Measurements from ENCODE around the gene AP4S1.

AP4S1 gene

GRCh38 chr14:30990770-30991169, 34.7 kb upstream of the AP4S1 start:
- H3K27ac ChIP-seq (ENCODE audit: extremely low read depth, low read depth, low read length), result no peak overlapping the region
- TF ChIP-seq ZNF501 (tag by site-specific recombination; IDR thresholded peaks at IDR 0.05) (no peak), BCL11A (tag by site-specific recombination; IDR thresholded peaks at IDR 0.05; ENCODE audit: low read depth) (no peak), REPIN1 (tag by site-specific recombination; IDR thresholded peaks at IDR 0.05; ENCODE audit: low read depth) (no peak), TRIM28 (IDR thresholded peaks at IDR 0.05; ENCODE audit: borderline replicate concordance, low read length) (no peak), ZNF157 (tag by site-specific recombination; IDR thresholded peaks at IDR 0.05) (no peak), ZNF555 (tag by site-specific recombination; conservative IDR thresholded peaks at IDR 0.05) (no peak), ZNF514 (tag by site-specific recombination; IDR thresholded peaks at IDR 0.05) (no peak), GFI1B (tag by site-specific recombination; IDR thresholded peaks at IDR 0.05) (no peak), ZNF639 (tag by site-specific recombination; IDR thresholded peaks at IDR 0.05) (no peak), ZNF37A (tag by site-specific recombination; IDR thresholded peaks at IDR 0.05) (no peak), REST (tag by site-specific recombination; IDR thresholded peaks at IDR 0.05) (no peak), ZNF324 (tag by site-specific recombination; IDR thresholded peaks at IDR 0.05) (no peak), ZNF658 (tag by site-specific recombination; IDR thresholded peaks at IDR 0.05) (no peak), SALL2 (tag by site-specific recombination; IDR thresholded peaks at IDR 0.05; ENCODE audit: borderline replicate concordance) (no peak), ZNF148 (tag by site-specific recombination; IDR thresholded peaks at IDR 0.05; ENCODE audit: borderline replicate concordance) (no peak), OSR2 (tag by site-specific recombination; IDR thresholded peaks at IDR 0.05) (no peak), ZNF354C (tag by site-specific recombination; IDR thresholded peaks at IDR 0.05; ENCODE audit: borderline replicate concordance, low read depth) (no peak)
- TF ChIP-seq, protein P1, sequence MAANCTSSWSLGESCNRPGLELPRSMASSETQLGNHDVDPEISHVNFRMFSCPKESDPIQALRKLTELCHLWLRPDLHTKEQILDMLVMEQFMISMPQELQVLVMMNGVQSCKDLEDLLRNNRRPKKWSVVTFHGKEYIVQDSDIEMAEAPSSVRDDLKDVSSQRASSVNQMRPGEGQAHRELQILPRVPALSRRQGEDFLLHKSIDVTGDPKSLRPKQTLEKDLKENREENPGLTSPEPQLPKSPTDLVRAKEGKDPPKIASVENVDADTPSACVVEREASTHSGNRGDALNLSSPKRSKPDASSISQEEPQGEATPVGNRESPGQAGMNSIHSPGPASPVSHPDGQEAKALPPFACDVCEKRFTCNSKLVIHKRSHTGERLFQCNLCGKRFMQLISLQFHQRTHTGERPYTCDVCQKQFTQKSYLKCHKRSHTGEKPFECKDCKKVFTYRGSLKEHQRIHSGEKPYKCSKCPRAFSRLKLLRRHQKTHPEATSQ (tag by site-specific recombination; IDR thresholded peaks at IDR 0.05), result no peak
- H3K4me3 ChIP-seq (ENCODE audit: low read depth, low read length), result no peak overlapping the region
- H3K4me1 ChIP-seq (ENCODE audit: control insufficient read depth, insufficient read depth, low read length), result peaks cover 12% of the 10 kb centered on the region
- H3K9me3 ChIP-seq (ENCODE audit: control insufficient read depth, insufficient read depth, low read depth, low read length), result no peaks in the 10 kb centered on the region
- POLR2A ChIA-PET, result no interaction called here
- H3K36me3 ChIP-seq (ENCODE audit: control insufficient read depth in 2 of 2, insufficient read depth in 1 of 2, low read length in 2 of 2), result peaks cover 0 to 3% of the 10 kb centered on the region in 2 experiments; a peak in 2 of 3 replicates
- CTCF ChIA-PET, result no interaction called here

DNA sequence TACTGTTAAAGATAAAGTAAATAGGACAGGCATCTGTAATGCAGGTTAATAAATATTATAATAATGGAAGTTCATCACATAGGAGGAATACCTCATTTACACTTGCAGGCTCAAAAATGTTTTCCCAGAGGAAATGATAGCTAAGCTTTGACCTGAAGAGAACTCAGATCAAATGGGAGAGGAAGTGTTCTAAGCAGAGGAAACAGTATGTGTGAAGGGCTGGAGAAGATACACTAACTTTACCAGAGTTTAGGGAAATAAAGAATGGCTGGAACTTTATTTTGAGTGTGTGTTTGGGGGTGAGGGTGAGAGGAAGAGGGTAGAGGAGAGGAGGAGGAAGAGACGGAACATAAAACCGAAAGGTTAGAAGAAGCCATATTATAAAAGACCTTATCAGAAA, 34.0 kb upstream of the AP4S1 start:
- POLR2A ChIA-PET, result no interaction called here
- Histone ChIP-seq H3K4me1 (ENCODE audit: control insufficient read depth, insufficient read depth, low read length) (peaks cover 17% of the 10 kb centered on the region), H3K27ac (ENCODE audit: extremely low read depth, low read depth, low read length) (no peak overlapping the region), H3K36me3 (ENCODE audit: control insufficient read depth in 2 of 2, insufficient read depth in 1 of 2, low read length in 2 of 2) (peaks cover 0 to 3% of the 10 kb centered on the region in 2 experiments; a peak in 2 of 3 replicates), H3K4me3 (ENCODE audit: low read depth, low read length) (no peak overlapping the region), H3K9me3 (ENCODE audit: control insufficient read depth, insufficient read depth, low read depth, low read length) (no peaks in the 10 kb centered on the region)
- no peak for TF ChIP-seq ZNF341 (tag by site-specific recombination; IDR thresholded peaks at IDR 0.05; ENCODE audit: low read depth)
- TF ChIP-seq ZNF433 (tag by site-specific recombination; IDR thresholded peaks at IDR 0.05; ENCODE audit: low read depth), result no peak
- no peak for TF ChIP-seq ZNF423 (tag by site-specific recombination; IDR thresholded peaks at IDR 0.05)
- no peak for TF ChIP-seq MEIS1 (CRISPR knock-in tag; IDR thresholded peaks at IDR 0.05; ENCODE audit: borderline replicate concordance)
- TF ChIP-seq ZNF501 (tag by site-specific recombination; IDR thresholded peaks at IDR 0.05), result no peak
- TF ChIP-seq KLF16 (tag by site-specific recombination; IDR thresholded peaks at IDR 0.05), result no peak
- TF ChIP-seq MZF1 (tag by site-specific recombination; IDR thresholded peaks at IDR 0.05; ENCODE audit: borderline replicate concordance), result no peak
- CTCF ChIA-PET, result no interaction called here

All from HEK293 (cell line).